ENCODE results near the gene ZNF335.

Gene ZNF335

GRCh38 chr20:45951925-45952834 lies 19.8 kb downstream of the ZNF335 start:
- DNase-seq (ENCODE audit: low read depth in 2 of 2, low spot score in 1 of 2) = no peak

GRCh38 chr20:45950330-45950646 lies 21.7 kb downstream of the ZNF335 start:
- DNase-seq (ENCODE audit: low read depth in 2 of 2, low spot score in 1 of 2) = no peak

GRCh38 chr20:45949542-45950329 lies 22.3 kb downstream of the ZNF335 start:
- no peak for DNase-seq (ENCODE audit: low read depth in 2 of 2, low spot score in 1 of 2)

- no peak for DNase-seq (ENCODE audit: low read depth in 2 of 2, low spot score in 1 of 2)
Measured at GRCh38 chr20:45948742-45949541, 23.1 kb downstream of the ZNF335 start.

GRCh38 chr20:45948261-45948733 lies 23.7 kb downstream of the ZNF335 start:
- no peak for DNase-seq (ENCODE audit: low read depth in 2 of 2, low spot score in 1 of 2)

GRCh38 chr20:45947110-45947866 lies 24.7 kb downstream of the ZNF335 start:
- no peak for DNase-seq (ENCODE audit: low read depth in 2 of 2, low spot score in 1 of 2)

- peak; percentile 35 to 44 for DNase-seq (ENCODE audit: low read depth in 2 of 2, low spot score in 1 of 2)
Measured at GRCh38 chr20:45946149-45946970, 25.6 kb downstream of the ZNF335 start.

GRCh38 chr20:45945678-45946148 lies 26.3 kb downstream of the ZNF335 start:
- no peak for DNase-seq (ENCODE audit: low read depth in 2 of 2, low spot score in 1 of 2)

GRCh38 chr20:45944965-45945677 lies 26.9 kb downstream of the ZNF335 start:
- no peak for DNase-seq (ENCODE audit: low read depth in 2 of 2, low spot score in 1 of 2)

- DNase-seq (ENCODE audit: low read depth in 2 of 2, low spot score in 1 of 2) = no peak
Measured at GRCh38 chr20:45944151-45944964, 27.6 kb downstream of the ZNF335 start.

GRCh38 chr20:45943613-45944012 lies 28.4 kb downstream of the ZNF335 start:
- DNase-seq (ENCODE audit: low read depth in 2 of 2, low spot score in 1 of 2) = no peak

- no peak for DNase-seq (ENCODE audit: low read depth in 2 of 2, low spot score in 1 of 2)
Measured at GRCh38 chr20:45940469-45940868, 31.5 kb downstream of the ZNF335 start.

- DNase-seq (ENCODE audit: low read depth in 2 of 2, low spot score in 1 of 2) = no peak
Measured at GRCh38 chr20:45940053-45940452, 31.9 kb downstream of the ZNF335 start.

GRCh38 chr20:45938727-45939438 lies 33.1 kb downstream of the ZNF335 start:
- no peak for DNase-seq (ENCODE audit: low read depth in 2 of 2, low spot score in 1 of 2)

GRCh38 chr20:45937765-45938164 lies 34.2 kb downstream of the ZNF335 start:
- DNase-seq (ENCODE audit: low read depth in 2 of 2, low spot score in 1 of 2) = no peak

GRCh38 chr20:45935416-45936046 lies 36.5 kb downstream of the ZNF335 start:
- DNase-seq (ENCODE audit: low read depth in 2 of 2, low spot score in 1 of 2) = no peak
